HL-60 (cell line): ENCODE data around the gene IRS2.

Experiments
- DNase-seq, 2 experiments: peaks; one replicate each; pipeline ENCODE4 v3.0.0-alpha.2; 2010 to 2020; ENCODE audit warnings: low read depth in 1 of 2, low spot score in 1 of 2
- H3K27ac ChIP-seq: fragments of 250-450 bp; sonication (Bioruptor Pico); replicated peaks from 2 replicates; pipeline ENCODE4 v1.5.1; 2020; ENCODE audit warnings: mild to moderate bottlenecking, moderate library complexity
- H3K27me3 ChIP-seq: fragments of 250-450 bp; sonication (Bioruptor Pico); 2 replicates; pipeline ENCODE4 v1.5.1; 2021; ENCODE audit warnings: mild to moderate bottlenecking, moderate library complexity; ENCODE audit not compliant: insufficient read depth, poor library complexity, severe bottlenecking
- H3K4me3 ChIP-seq: replicated peaks from 2 replicates; pipeline ENCODE4 v1.5.1; 2011; ENCODE audit warnings: mild to moderate bottlenecking, control low read depth, low read length; ENCODE audit not compliant: insufficient read depth
- CTCF ChIP-seq: IDR thresholded peaks from one replicate; pipeline ENCODE4 v1.5.1; 2011; ENCODE audit warnings: low read length, control low read depth, inconsistent platforms; ENCODE audit not compliant: insufficient read depth
- GABPA ChIP-seq: IDR thresholded peaks from 2 replicates; pipeline ENCODE4 v1.6.1; 2012; ENCODE audit warnings: low read depth
- POLR2AphosphoS5 ChIP-seq: IDR thresholded peaks from 2 replicates; pipeline ENCODE4 v1.6.1; 2012; ENCODE audit warnings: low read depth
- REST ChIP-seq: IDR thresholded peaks from 2 replicates; pipeline ENCODE4 v1.6.1; 2012; ENCODE audit warnings: low read depth; ENCODE audit not compliant: insufficient replicate concordance
- SPI1 ChIP-seq: IDR thresholded peaks from 2 replicates; pipeline ENCODE4 v1.6.1; 2012; ENCODE audit warnings: low read depth, mild to moderate bottlenecking, borderline replicate concordance

IRS2 gene

GRCh38 chr13:109780845-109781383 is 5.5 kb downstream of the IRS2 start:
- no peak for DNase-seq
- Histone ChIP-seq H3K4me3 (peak overlapping the region; percentile 60), H3K27me3 (no peaks in the 10 kb centered on the region), H3K27ac (no peak overlapping the region; the same call in 1 of the 2 replicates)
- no peak for TF ChIP-seq SPI1
- no peak for TF ChIP-seq REST
- no peak for TF ChIP-seq GABPA
- TF ChIP-seq POLR2AphosphoS5 = no peak

- Histone ChIP-seq H3K4me3 (peak overlapping the region; percentile 60), H3K27me3 (no peaks in the 10 kb centered on the region), H3K27ac (peak overlapping the region; percentile 5)
- DNase-seq = no peak
- TF ChIP-seq POLR2AphosphoS5 = no peak
- no peak for TF ChIP-seq SPI1
- no peak for TF ChIP-seq GABPA
- TF ChIP-seq CTCF = no peak
- TF ChIP-seq REST = no peak
Observed at GRCh38 chr13:109779876-109780510, 6.4 kb downstream of the IRS2 start.

- Histone ChIP-seq H3K4me3 (peak overlapping the region; percentile 60), H3K27me3 (no peaks in the 10 kb centered on the region), H3K27ac (no peak overlapping the region)
- peak in 1 of 2 experiments; percentile 52 for DNase-seq
- TF ChIP-seq CTCF (no peak), POLR2AphosphoS5 (no peak), GABPA (no peak), REST (no peak), SPI1 (peak; percentile 21; the same call in 1 of the 2 replicates)
Observed at GRCh38 chr13:109779074-109779473, 7.3 kb downstream of the IRS2 start.
